Measurements from ENCODE around the gene ITIH3.

DNA sequence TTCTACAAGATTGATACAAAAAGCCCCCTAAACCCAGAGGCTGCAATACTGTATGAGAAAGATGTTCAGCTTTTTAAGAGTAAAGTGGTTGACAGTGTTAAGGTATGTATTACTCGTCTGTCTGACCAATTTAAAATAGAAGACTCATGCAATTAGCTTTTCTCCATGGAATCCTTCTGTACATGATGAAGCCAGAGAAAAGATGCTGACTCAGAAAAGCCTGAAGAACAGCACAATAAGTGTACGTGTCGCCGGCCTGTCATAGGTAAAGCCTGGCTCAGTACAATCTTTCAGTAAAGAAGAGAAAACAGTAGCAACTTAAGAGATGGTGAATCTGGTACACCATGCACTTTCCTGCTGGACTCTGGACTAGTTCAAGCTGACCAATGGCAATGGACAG is 40.2 kb upstream of the ITIH3 start:
- TF ChIP-seq CTCF (IDR thresholded peaks at IDR 0.05) (no peak), POLR2A (IDR thresholded peaks at IDR 0.05; ENCODE audit: low read depth) (no peak), POLR2AphosphoS5 (IDR thresholded peaks at IDR 0.05) (no peak)

Data from esophagus muscularis mucosa (tissue), 3 donors.